HG03439 (cell line): ENCODE measurements around the gene NUP62.

Experiments used
- ATAC-seq: cut with Tn5 transposase; IDR thresholded peaks from one replicate; pipeline ENCODE4 v1.9.1; 2021; ENCODE audit warnings: mild to moderate bottlenecking, moderate library complexity; ENCODE audit not compliant: unreplicated experiment

The NUP62 gene

GRCh38 chr19:49882643-49883042 is 46.7 kb downstream of the NUP62 start:
- no peak for ATAC-seq

GRCh38 chr19:49881672-49882394 is 47.5 kb downstream of the NUP62 start:
- no peak for ATAC-seq

GRCh38 chr19:49881186-49881585 is 48.1 kb downstream of the NUP62 start:
- ATAC-seq: no peak

- no peak for ATAC-seq
Measured at GRCh38 chr19:49880162-49880869, 49.0 kb downstream of the NUP62 start.

- no peak for ATAC-seq
Measured at GRCh38 chr19:49879243-49879963, 49.9 kb downstream of the NUP62 start.

GRCh38 chr19:49878744-49879070 is 50.6 kb downstream of the NUP62 start:
- ATAC-seq: no peak

- peak; percentile 40 for ATAC-seq
Measured at GRCh38 chr19:49877879-49878743, 51.2 kb downstream of the NUP62 start.

- ATAC-seq: peak; percentile 64
Measured at GRCh38 chr19:49877020-49877878, 52.1 kb downstream of the NUP62 start, which contains the start of the genes AKT1S1 and TBC1D17. TSS of gene AKT1S1 (minus strand) at chr19:49877355. CDS start at chr19:49873295, 4,060 bp downstream. TSS of gene TBC1D17 (plus strand) at chr19:49877702. CDS start at chr19:49877724, 22 bp downstream.

- peak; percentile 43 for ATAC-seq
Measured at GRCh38 chr19:49876422-49877019, 52.8 kb downstream of the NUP62 start.

- no peak for ATAC-seq
Measured at GRCh38 chr19:49875857-49876421, 53.4 kb downstream of the NUP62 start.

GRCh38 chr19:49875177-49875576 is 54.1 kb downstream of the NUP62 start:
- ATAC-seq: no peak

GRCh38 chr19:49874503-49875157 is 54.7 kb downstream of the NUP62 start:
- ATAC-seq: no peak

GRCh38 chr19:49873834-49874233 is 55.5 kb downstream of the NUP62 start:
- no peak for ATAC-seq

- ATAC-seq: no peak
Measured at GRCh38 chr19:49873129-49873521, 56.2 kb downstream of the NUP62 start.

GRCh38 chr19:49872245-49873128 is 56.8 kb downstream of the NUP62 start:
- ATAC-seq: no peak

GRCh38 chr19:49871349-49871985 is 57.8 kb downstream of the NUP62 start:
- ATAC-seq: no peak

GRCh38 chr19:49870309-49870901 is 58.9 kb downstream of the NUP62 start:
- no peak for ATAC-seq
